GM13977 (cell line): ENCODE measurements around the gene MALT1.

ENCODE experiments used
- DNase-seq: peaks from one replicate; pipeline ENCODE4 v3.0.0; 2012; ENCODE audit warnings: low spot score
- in situ Hi-C: fragments of 300-500 bp; cut with MboI; formaldehyde crosslinking; loops from one replicate; pipeline ENCODE4 v1.12.0; 2022; ENCODE audit warnings: low sequenced_read_pairs, low pct_unique_long_range_greater_than_20kb, mixed read lengths, inconsistent platforms; ENCODE audit not compliant: unreplicated experiment
- TF ChIP-seq, protein P1 (sequence below): IDR thresholded peaks from 2 replicates; pipeline ENCODE4 v1.5.1; 2012; ENCODE audit warnings: mild to moderate bottlenecking, control low read depth; ENCODE audit not compliant: insufficient read depth; ENCODE audit errors: extremely low read depth, missing control alignments

MALT1 gene

DNA sequence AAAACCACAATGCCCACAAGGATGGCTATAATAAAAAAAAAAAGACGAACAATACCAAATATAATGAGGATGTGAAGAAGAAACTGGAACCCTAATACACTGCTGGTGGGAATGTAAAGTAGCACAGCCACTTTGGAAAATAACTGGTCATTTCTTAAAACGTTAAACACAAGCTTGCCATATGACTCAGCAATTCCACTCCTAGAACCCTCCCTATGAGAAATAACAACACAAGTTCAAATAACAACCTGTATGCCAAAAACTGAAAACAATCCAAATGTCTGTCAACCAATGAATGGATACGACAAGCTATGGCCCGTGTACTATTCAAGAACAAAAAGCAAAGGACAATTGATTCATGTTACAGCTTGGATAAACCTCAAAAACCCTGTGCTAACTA is 35.4 kb upstream of the MALT1 start:
- in situ Hi-C loops = no loop called here
- no peak for DNase-seq
- TF ChIP-seq, protein P1, sequence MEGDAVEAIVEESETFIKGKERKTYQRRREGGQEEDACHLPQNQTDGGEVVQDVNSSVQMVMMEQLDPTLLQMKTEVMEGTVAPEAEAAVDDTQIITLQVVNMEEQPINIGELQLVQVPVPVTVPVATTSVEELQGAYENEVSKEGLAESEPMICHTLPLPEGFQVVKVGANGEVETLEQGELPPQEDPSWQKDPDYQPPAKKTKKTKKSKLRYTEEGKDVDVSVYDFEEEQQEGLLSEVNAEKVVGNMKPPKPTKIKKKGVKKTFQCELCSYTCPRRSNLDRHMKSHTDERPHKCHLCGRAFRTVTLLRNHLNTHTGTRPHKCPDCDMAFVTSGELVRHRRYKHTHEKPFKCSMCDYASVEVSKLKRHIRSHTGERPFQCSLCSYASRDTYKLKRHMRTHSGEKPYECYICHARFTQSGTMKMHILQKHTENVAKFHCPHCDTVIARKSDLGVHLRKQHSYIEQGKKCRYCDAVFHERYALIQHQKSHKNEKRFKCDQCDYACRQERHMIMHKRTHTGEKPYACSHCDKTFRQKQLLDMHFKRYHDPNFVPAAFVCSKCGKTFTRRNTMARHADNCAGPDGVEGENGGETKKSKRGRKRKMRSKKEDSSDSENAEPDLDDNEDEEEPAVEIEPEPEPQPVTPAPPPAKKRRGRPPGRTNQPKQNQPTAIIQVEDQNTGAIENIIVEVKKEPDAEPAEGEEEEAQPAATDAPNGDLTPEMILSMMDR = no peak

DNA sequence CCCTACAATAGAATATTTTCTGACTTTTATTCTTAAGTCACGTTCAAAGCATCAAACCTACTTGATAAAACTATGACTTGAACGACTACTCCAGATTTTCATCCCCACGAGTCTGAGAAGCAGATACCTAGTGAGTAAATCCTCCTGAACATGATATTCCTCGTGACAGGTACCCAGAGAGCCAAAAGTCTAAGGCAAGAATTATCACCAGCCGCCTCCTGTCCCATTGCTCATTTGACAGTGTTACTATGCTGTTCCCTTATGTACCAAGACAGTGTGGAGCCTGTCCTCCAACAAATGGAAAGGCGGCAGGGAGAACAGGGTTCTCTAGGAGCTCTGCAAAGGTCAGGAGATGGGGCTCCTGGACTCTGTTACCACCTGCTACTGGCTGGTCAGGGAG is 34.1 kb upstream of the MALT1 start:
- TF ChIP-seq, protein P1 = no peak
- in situ Hi-C loops = no loop called here
- DNase-seq = no peak

DNA sequence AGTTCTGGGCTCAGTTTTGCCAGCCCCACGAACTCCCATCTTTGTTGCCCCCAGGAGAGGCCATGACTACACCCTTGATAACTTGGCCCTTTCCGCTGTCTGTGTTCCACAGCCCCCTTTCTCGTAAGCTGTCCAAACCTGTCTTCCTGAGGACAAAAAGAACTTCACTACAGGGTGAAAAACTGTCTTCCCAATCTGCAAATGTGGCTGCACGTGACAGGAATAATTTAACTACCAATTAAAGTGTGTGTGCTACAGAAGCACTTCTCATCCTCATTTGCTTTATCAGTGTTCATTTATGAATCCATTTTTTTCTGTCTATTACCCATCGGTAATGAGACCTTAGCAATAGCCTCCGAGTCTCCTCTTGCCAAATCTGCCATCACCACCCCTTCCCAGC is 33.3 kb upstream of the MALT1 start:
- TF ChIP-seq, protein P1 = no peak
- in situ Hi-C loops = no loop called here

DNA sequence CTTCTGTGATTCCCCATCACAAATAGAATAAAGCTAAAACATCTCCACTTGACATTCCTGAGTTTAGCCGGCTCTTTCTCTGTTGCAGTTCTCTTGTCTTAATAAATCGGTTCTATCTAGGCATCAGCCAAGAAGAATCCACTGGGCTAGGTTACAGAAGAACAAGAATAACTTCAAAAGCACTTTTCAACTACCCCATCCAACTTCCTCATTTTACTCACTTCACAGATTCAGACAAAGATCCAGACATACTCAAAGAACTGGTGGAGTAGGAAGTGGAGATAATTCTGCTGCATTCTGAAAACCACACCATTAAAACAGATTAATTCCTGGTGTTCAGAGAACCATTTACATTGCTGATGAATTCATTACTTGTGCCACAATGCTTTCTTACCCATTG is 32.8 kb upstream of the MALT1 start:
- TF ChIP-seq, protein P1 = no peak
- DNase-seq = no peak
- in situ Hi-C loops = no loop called here

More for the DNA sequence above, 33.3 kb upstream of the MALT1 start:
- no peak for DNase-seq

DNA sequence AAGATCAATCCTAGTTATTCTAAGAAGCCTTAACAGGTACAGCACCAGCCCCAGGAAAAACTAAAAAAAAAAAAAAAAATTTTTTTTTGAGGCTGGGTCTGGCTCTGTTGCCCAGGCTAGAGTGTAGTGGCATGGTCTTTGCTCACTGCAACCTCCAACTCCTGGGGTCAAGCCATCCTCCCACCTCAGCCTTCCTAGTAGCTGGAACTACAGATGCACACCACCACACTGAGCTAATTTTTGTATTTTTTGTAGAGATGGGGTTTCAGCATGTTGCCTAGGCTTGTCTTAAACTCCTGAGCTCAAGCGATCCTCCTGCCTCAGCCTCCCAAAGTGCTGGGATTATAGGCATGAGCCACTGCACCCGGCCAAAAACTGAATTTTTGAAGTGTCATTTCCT is 32.0 kb upstream of the MALT1 start:
- TF ChIP-seq, protein P1 = no peak
- no peak for DNase-seq
- in situ Hi-C loops = no loop called here

DNA sequence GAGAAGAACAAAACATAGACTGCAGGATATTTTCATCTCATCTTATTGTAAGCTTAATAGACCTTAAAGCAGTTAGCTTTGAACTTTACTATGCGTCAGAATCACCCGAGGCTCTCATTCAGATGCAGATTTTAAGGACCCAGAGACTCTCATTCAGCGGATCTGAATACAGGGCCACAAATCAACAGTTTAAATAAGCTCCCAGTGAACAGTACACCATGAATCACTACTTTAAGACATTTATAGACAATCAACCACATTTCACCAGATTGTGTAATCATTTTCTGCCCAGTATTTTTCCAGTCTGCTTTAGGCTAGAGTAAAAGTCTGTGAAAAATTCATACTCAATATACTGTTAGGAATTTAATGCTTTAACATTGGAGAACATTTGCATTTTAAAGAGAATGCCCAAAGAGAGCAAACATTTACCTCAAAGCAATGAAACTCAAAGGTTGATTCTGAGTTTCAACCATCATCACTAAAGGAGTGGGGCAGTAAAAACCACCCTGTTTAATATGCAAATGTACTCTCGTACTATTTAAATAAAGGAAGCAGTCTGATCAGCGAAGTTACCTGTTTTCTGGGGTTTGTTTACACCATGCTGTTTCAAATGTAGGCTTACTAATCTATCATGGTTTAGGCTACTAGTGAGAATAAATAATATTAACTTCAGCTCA is 31.4 kb upstream of the MALT1 start:
- in situ Hi-C loops = no loop called here
- DNase-seq = no peak
- TF ChIP-seq, protein P1 = no peak
